ENCODE measurements around the gene HP1BP3. TPM values are rescaled to one million over a fixed set of nuclear protein-coding genes. Genes with fewer than 3 reads are reported as not detected.

Gene HP1BP3
- total and polyA plus RNA-seq, 2 experiments from 2014 or later = 89.1 to 112 TPM

DNA sequence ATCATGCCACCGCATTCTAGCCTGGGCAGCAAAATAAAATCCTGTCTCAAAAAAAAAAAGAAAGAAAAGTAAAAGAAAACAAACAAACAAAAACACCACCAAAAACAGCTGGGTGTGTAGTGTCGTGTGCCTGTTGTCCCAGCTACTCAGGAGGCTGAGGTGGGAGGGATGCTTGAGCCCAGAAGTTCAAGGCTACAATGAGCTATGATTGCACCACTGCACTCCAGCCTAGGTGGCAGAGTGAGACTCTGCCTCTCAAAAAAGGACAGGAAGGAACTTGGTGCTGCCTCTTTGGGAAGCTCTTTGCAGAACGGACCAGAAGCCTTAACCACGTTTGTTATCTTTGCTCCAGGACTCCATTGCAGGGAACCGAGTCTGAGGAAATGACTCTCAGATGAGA, 80.3 kb downstream of the HP1BP3 start:
- no peak for DNase-seq (ENCODE audit: low spot score)
- Histone ChIP-seq H3K4me3 (no peak overlapping the region), H3K79me2 (replicated peaks; ENCODE audit: insufficient read depth) (no peaks in the 10 kb centered on the region), H3K9me2 (ENCODE audit: insufficient read depth) (no peaks in the 10 kb centered on the region), H3K4me1 (ENCODE audit: insufficient read depth) (no peaks in the 10 kb centered on the region), H3K27ac (ENCODE audit: low read depth) (no peak overlapping the region), H2AFZ (no peak overlapping the region), H3K36me3 (ENCODE audit: insufficient read depth) (no peaks in the 10 kb centered on the region; the same call in 1 of the 2 replicates), H3K4me2 (no peak overlapping the region), H4K20me1 (replicated peaks; ENCODE audit: insufficient read depth) (peaks cover 4% of the 10 kb centered on the region), H3F3A (replicated peaks; ENCODE audit: low read depth) (0 out of 2 replicates have a peak, but pooled peaks cover 4% of the 10 kb centered on the region), H3K27me3 (ENCODE audit: insufficient read depth) (no peaks in the 10 kb centered on the region)
- TF ChIP-seq EZH2phosphoT487 (IDR thresholded peaks at IDR 0.05; ENCODE audit: unreplicated experiment) = no peak
- TF ChIP-seq, protein P1, sequence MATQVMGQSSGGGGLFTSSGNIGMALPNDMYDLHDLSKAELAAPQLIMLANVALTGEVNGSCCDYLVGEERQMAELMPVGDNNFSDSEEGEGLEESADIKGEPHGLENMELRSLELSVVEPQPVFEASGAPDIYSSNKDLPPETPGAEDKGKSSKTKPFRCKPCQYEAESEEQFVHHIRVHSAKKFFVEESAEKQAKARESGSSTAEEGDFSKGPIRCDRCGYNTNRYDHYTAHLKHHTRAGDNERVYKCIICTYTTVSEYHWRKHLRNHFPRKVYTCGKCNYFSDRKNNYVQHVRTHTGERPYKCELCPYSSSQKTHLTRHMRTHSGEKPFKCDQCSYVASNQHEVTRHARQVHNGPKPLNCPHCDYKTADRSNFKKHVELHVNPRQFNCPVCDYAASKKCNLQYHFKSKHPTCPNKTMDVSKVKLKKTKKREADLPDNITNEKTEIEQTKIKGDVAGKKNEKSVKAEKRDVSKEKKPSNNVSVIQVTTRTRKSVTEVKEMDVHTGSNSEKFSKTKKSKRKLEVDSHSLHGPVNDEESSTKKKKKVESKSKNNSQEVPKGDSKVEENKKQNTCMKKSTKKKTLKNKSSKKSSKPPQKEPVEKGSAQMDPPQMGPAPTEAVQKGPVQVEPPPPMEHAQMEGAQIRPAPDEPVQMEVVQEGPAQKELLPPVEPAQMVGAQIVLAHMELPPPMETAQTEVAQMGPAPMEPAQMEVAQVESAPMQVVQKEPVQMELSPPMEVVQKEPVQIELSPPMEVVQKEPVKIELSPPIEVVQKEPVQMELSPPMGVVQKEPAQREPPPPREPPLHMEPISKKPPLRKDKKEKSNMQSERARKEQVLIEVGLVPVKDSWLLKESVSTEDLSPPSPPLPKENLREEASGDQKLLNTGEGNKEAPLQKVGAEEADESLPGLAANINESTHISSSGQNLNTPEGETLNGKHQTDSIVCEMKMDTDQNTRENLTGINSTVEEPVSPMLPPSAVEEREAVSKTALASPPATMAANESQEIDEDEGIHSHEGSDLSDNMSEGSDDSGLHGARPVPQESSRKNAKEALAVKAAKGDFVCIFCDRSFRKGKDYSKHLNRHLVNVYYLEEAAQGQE (IDR thresholded peaks at IDR 0.05; ENCODE audit: unreplicated experiment) = no peak
- TF ChIP-seq STAT1 (IDR thresholded peaks at IDR 0.05; ENCODE audit: unreplicated experiment) = no peak
- TF ChIP-seq ZNF331 (CRISPR knock-in tag; IDR thresholded peaks at IDR 0.05; ENCODE audit: low read depth) = no peak
- TF ChIP-seq, protein P2, sequence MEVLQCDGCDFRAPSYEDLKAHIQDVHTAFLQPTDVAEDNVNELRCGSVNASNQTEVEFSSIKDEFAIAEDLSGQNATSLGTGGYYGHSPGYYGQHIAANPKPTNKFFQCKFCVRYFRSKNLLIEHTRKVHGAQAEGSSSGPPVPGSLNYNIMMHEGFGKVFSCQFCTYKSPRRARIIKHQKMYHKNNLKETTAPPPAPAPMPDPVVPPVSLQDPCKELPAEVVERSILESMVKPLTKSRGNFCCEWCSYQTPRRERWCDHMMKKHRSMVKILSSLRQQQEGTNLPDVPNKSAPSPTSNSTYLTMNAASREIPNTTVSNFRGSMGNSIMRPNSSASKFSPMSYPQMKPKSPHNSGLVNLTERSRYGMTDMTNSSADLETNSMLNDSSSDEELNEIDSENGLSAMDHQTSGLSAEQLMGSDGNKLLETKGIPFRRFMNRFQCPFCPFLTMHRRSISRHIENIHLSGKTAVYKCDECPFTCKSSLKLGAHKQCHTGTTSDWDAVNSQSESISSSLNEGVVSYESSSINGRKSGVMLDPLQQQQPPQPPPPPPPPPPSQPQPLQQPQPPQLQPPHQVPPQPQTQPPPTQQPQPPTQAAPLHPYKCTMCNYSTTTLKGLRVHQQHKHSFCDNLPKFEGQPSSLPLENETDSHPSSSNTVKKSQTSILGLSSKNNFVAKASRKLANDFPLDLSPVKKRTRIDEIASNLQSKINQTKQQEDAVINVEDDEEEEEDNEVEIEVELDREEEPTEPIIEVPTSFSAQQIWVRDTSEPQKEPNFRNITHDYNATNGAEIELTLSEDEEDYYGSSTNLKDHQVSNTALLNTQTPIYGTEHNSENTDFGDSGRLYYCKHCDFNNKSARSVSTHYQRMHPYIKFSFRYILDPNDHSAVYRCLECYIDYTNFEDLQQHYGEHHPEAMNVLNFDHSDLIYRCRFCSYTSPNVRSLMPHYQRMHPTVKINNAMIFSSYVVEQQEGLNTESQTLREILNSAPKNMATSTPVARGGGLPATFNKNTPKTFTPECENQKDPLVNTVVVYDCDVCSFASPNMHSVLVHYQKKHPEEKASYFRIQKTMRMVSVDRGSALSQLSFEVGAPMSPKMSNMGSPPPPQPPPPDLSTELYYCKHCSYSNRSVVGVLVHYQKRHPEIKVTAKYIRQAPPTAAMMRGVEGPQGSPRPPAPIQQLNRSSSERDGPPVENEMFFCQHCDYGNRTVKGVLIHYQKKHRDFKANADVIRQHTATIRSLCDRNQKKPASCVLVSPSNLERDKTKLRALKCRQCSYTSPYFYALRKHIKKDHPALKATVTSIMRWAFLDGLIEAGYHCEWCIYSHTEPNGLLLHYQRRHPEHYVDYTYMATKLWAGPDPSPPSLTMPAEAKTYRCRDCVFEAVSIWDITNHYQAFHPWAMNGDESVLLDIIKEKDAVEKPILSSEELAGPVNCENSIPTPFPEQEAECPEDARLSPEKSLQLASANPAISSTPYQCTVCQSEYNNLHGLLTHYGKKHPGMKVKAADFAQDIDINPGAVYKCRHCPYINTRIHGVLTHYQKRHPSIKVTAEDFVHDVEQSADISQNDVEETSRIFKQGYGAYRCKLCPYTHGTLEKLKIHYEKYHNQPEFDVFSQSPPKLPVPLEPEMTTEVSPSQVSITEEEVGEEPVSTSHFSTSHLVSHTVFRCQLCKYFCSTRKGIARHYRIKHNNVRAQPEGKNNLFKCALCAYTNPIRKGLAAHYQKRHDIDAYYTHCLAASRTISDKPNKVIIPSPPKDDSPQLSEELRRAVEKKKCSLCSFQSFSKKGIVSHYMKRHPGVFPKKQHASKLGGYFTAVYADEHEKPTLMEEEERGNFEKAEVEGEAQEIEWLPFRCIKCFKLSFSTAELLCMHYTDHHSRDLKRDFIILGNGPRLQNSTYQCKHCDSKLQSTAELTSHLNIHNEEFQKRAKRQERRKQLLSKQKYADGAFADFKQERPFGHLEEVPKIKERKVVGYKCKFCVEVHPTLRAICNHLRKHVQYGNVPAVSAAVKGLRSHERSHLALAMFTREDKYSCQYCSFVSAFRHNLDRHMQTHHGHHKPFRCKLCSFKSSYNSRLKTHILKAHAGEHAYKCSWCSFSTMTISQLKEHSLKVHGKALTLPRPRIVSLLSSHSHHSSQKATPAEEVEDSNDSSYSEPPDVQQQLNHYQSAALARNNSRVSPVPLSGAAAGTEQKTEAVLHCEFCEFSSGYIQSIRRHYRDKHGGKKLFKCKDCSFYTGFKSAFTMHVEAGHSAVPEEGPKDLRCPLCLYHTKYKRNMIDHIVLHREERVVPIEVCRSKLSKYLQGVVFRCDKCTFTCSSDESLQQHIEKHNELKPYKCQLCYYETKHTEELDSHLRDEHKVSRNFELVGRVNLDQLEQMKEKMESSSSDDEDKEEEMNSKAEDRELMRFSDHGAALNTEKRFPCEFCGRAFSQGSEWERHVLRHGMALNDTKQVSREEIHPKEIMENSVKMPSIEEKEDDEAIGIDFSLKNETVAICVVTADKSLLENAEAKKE (CRISPR knock-in tag; IDR thresholded peaks at IDR 0.05) = no peak
- TF ChIP-seq, protein P3, sequence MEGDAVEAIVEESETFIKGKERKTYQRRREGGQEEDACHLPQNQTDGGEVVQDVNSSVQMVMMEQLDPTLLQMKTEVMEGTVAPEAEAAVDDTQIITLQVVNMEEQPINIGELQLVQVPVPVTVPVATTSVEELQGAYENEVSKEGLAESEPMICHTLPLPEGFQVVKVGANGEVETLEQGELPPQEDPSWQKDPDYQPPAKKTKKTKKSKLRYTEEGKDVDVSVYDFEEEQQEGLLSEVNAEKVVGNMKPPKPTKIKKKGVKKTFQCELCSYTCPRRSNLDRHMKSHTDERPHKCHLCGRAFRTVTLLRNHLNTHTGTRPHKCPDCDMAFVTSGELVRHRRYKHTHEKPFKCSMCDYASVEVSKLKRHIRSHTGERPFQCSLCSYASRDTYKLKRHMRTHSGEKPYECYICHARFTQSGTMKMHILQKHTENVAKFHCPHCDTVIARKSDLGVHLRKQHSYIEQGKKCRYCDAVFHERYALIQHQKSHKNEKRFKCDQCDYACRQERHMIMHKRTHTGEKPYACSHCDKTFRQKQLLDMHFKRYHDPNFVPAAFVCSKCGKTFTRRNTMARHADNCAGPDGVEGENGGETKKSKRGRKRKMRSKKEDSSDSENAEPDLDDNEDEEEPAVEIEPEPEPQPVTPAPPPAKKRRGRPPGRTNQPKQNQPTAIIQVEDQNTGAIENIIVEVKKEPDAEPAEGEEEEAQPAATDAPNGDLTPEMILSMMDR (conservative IDR thresholded peaks at IDR 0.05; ENCODE audit: low read depth in 2 of 2) = no peak
- TF ChIP-seq, protein P4, sequence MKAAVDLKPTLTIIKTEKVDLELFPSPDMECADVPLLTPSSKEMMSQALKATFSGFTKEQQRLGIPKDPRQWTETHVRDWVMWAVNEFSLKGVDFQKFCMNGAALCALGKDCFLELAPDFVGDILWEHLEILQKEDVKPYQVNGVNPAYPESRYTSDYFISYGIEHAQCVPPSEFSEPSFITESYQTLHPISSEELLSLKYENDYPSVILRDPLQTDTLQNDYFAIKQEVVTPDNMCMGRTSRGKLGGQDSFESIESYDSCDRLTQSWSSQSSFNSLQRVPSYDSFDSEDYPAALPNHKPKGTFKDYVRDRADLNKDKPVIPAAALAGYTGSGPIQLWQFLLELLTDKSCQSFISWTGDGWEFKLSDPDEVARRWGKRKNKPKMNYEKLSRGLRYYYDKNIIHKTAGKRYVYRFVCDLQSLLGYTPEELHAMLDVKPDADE (IDR thresholded peaks at IDR 0.05) = no peak
- no peak for TF ChIP-seq POLR2AphosphoS5 (IDR thresholded peaks at IDR 0.05; ENCODE audit: low read depth)
- TF ChIP-seq NANOG (IDR thresholded peaks at IDR 0.05; ENCODE audit: borderline replicate concordance) = no peak
- TF ChIP-seq CREB1 (CRISPR knock-in tag; IDR thresholded peaks at IDR 0.05; ENCODE audit: low read depth) = no peak
- TF ChIP-seq JUNB (IDR thresholded peaks at IDR 0.05; ENCODE audit: unreplicated experiment) = no peak
- no peak for TF ChIP-seq EZH2 (IDR thresholded peaks at IDR 0.05; ENCODE audit: low read depth, unreplicated experiment)
- no peak for TF ChIP-seq ZNF114 (CRISPR knock-in tag; IDR thresholded peaks at IDR 0.05)
- Mint-ChIP-seq H3K4me1 (no peaks in the 10 kb centered on the region), H3K9me3 (0 out of 3 replicates have a peak, but pooled peaks cover 2% of the 10 kb centered on the region), H3K27ac (no peak overlapping the region), H3K36me3 (ENCODE audit: low read depth) (peaks cover 27% of the 10 kb centered on the region), H3K27me3 (ENCODE audit: insufficient read depth, low read depth, poor library complexity) (peaks cover 7% of the 10 kb centered on the region), H3K4me3 (no peak overlapping the region)
- no peak for ATAC-seq
